Fibroblast of lung (primary cell): ENCODE measurements around the gene PRKACG. TPM values are rescaled to one million over a fixed set of nuclear protein-coding genes. Genes with fewer than 3 reads are reported as not detected.

ENCODE experiments used
- DNase-seq, 2 donors: peaks; one replicate each; pipeline versions ENCODE4 v3.0.0 to v3.0.0-alpha.2; 2010; ENCODE audit warnings: low read depth in 2 of 2
- H2AFZ ChIP-seq: 2 replicates; pipeline ENCODE4 v1.5.1; 2012; ENCODE audit warnings: low read length, control low read depth, inconsistent platforms
- H3K27ac ChIP-seq: 2 replicates; pipeline ENCODE4 v1.5.1; 2011; ENCODE audit warnings: low read length, control low read depth; ENCODE audit not compliant: insufficient read depth
- H3K27me3 ChIP-seq: 2 replicates; pipeline ENCODE4 v1.5.1; 2011; ENCODE audit warnings: mild to moderate bottlenecking, low read length; ENCODE audit not compliant: control insufficient read depth, insufficient read depth
- H3K36me3 ChIP-seq: 2 replicates; pipeline ENCODE4 v1.5.1; 2011; ENCODE audit warnings: low read length; ENCODE audit not compliant: control insufficient read depth, insufficient read depth
- H3K4me1 ChIP-seq: 2 replicates; pipeline ENCODE4 v1.5.1; 2011; ENCODE audit warnings: low read length; ENCODE audit not compliant: control insufficient read depth, insufficient read depth; ENCODE audit errors: extremely low read depth
- H3K4me2 ChIP-seq: 2 replicates; pipeline ENCODE4 v1.5.1; 2011; ENCODE audit warnings: low read length, control low read depth; ENCODE audit not compliant: insufficient read depth; ENCODE audit errors: extremely low read depth
- H3K4me3 ChIP-seq, 4 experiments: fragments of 200-600 bp in 1 of 4; sonication (generic) in 1 of 4; replicated peaks in 1 of 4; 2 replicates each; pipeline ENCODE4 v1.5.1; 2011 to 2016; ENCODE audit warnings: low read length in 4 of 4, low read depth in 3 of 4, mild to moderate bottlenecking in 3 of 4, control low read depth in 2 of 4, inconsistent platforms in 1 of 4, mixed read lengths in 1 of 4; ENCODE audit not compliant: insufficient read depth in 1 of 4; ENCODE audit errors: control extremely low read depth in 1 of 4
- H3K79me2 ChIP-seq: 2 replicates; pipeline ENCODE4 v1.5.1; 2012; ENCODE audit warnings: mild to moderate bottlenecking, low read length, inconsistent platforms; ENCODE audit not compliant: control insufficient read depth, insufficient read depth
- H3K9ac ChIP-seq: 2 replicates; pipeline ENCODE4 v1.5.1; 2011; ENCODE audit warnings: mild to moderate bottlenecking, low read length, control low read depth; ENCODE audit not compliant: insufficient read depth
- H3K9me3 ChIP-seq: 2 replicates; pipeline ENCODE4 v1.5.1; 2012; ENCODE audit warnings: low read depth, low read length; ENCODE audit not compliant: control insufficient read depth, insufficient read depth
- H4K20me1 ChIP-seq: 2 replicates; pipeline ENCODE4 v1.5.1; 2011; ENCODE audit warnings: low read length; ENCODE audit not compliant: control insufficient read depth, insufficient read depth; ENCODE audit errors: extremely low read depth
- CTCF ChIP-seq, 2 donors: IDR thresholded peaks in 1 of 2; conservative IDR thresholded peaks in 1 of 2; 1 replicate in 1 of 2; 2 replicates in 1 of 2; pipeline ENCODE4 v1.5.1; 2011 to 2012; ENCODE audit warnings: low read length in 2 of 2, control low read depth in 1 of 2, inconsistent platforms in 1 of 2, low read depth in 1 of 2, mild to moderate bottlenecking in 1 of 2
- EZH2 ChIP-seq: IDR thresholded peaks from 2 replicates; pipeline ENCODE4 v1.5.1; 2012; ENCODE audit warnings: low read length, control low read depth, mild to moderate bottlenecking; ENCODE audit errors: missing control alignments
- polyA plus RNA-seq, 2 donors: library from polyadenylated mRNA; depleted of rRNA in 1 of 2; stranded (reverse) in 1 of 2; unstranded in 1 of 2; fragments of >200 nt; gene quantifications; 2 replicates each; pipeline ENCODE4 v1.2.1, GENCODE V29; 2011 to 2012; ENCODE audit warnings: missing spikeins in 1 of 2
- total RNA-seq: library from RNA; depleted of rRNA; stranded (reverse); fragments of >200 nt; gene quantifications from 2 replicates; pipeline ENCODE4 v1.2.1, GENCODE V29; 2014

PRKACG gene
- total and polyA plus RNA-seq, 2 donors (not counting 1 experiment from before 2014, with no cell fraction given) = not detected

GRCh38 chr9:68980341-68980914, 33.5 kb downstream of the PRKACG start:
- H3K27me3 ChIP-seq = peaks cover 5% of the 10 kb centered on the region
- H3K9me3 ChIP-seq = no peaks in the 10 kb centered on the region
- H3K27ac ChIP-seq = no peak overlapping the region
- H3K79me2 ChIP-seq = no peaks in the 10 kb centered on the region
- no peak overlapping the region for H3K9ac ChIP-seq
- no peak overlapping the region for H2AFZ ChIP-seq
- no peak overlapping the region for H3K4me3 ChIP-seq
- TF ChIP-seq EZH2 = no peak
- TF ChIP-seq CTCF (conservative IDR thresholded peaks at IDR 0.05 in 1 of 2, IDR thresholded peaks at IDR 0.05 in 1 of 2; ENCODE audit: low read depth in 1 of 2, low read length in 2 of 2) = no peak
- DNase-seq = no peak
- no peaks in the 10 kb centered on the region for H3K4me1 ChIP-seq
- H3K36me3 ChIP-seq = no peaks in the 10 kb centered on the region
- H3K4me2 ChIP-seq = no peak overlapping the region
- H4K20me1 ChIP-seq = no peaks in the 10 kb centered on the region

DNA sequence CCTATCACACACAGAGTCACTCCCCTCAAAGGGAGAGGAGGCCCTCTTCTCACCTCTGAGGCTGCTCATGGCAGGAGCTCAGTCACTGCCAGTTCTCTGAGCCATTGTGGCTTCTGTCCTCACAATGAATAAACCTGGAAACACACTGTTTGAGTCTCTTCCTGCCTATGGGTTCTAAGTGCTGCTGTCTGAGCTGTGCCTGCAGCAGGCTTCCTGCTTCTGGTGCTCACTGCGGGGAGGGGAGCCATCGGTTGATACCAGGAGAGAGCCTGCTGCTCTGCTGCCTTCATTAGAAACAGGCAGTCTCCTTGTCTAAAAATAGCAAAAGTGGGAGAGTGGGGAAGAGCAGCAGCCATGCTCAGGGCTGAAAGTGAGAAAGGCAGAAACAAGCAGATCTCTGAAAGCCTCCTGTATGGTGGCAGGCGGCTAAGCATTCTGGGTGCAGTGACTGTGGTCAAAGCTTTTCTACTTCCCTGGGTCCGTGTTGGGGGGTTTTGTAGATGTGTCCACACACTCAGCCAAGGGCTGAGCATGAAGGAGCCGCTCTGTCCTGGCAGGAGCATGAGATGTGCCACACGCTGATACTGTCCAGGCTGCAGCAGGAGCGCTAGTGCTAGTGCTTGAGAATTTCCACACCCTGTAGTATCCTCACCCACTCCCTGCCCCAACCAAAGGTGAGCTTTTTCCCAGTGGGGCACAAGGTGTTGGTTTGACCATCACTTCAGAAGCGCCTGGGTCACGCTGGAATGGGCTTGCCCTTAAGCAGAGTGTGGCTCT, 34.2 kb downstream of the PRKACG start:
- H3K9ac ChIP-seq = no peak overlapping the region
- H2AFZ ChIP-seq = no peak overlapping the region
- no peak for DNase-seq
- H3K4me2 ChIP-seq = no peak overlapping the region
- H3K36me3 ChIP-seq = no peaks in the 10 kb centered on the region
- no peak overlapping the region for H3K27ac ChIP-seq
- TF ChIP-seq EZH2 (no peak), CTCF (conservative IDR thresholded peaks at IDR 0.05 in 1 of 2, IDR thresholded peaks at IDR 0.05 in 1 of 2; ENCODE audit: low read depth in 1 of 2, low read length in 2 of 2) (no peak)
- H4K20me1 ChIP-seq = no peaks in the 10 kb centered on the region
- H3K4me3 ChIP-seq = no peak overlapping the region
- peaks cover 5% of the 10 kb centered on the region for H3K27me3 ChIP-seq
- H3K79me2 ChIP-seq = no peaks in the 10 kb centered on the region
- no peaks in the 10 kb centered on the region for H3K9me3 ChIP-seq
- H3K4me1 ChIP-seq = no peaks in the 10 kb centered on the region

- Histone ChIP-seq H3K9me3 (no peaks in the 10 kb centered on the region), H2AFZ (no peak overlapping the region), H3K36me3 (no peaks in the 10 kb centered on the region), H4K20me1 (no peaks in the 10 kb centered on the region), H3K4me3 (no peak overlapping the region), H3K4me2 (no peak overlapping the region), H3K27ac (no peak overlapping the region), H3K27me3 (peaks cover 5% of the 10 kb centered on the region), H3K9ac (no peak overlapping the region), H3K79me2 (no peaks in the 10 kb centered on the region), H3K4me1 (no peaks in the 10 kb centered on the region)
- TF ChIP-seq CTCF (conservative IDR thresholded peaks at IDR 0.05 in 1 of 2, IDR thresholded peaks at IDR 0.05 in 1 of 2; ENCODE audit: low read depth in 1 of 2, low read length in 2 of 2) (no peak), EZH2 (no peak)
- DNase-seq = no peak
Measured at GRCh38 chr9:68978501-68978900, 35.4 kb downstream of the PRKACG start.
